GM18870 (cell line): ENCODE data around the gene NCOA4.
"Not testable (repeated sequence)": the region's sequence is repeated elsewhere in the genome, so short reads cannot be mapped to it uniquely, and the experiment has no call there.

Experiments
- ATAC-seq: cut with Tn5 transposase; IDR thresholded peaks from one replicate; pipeline ENCODE4 v1.9.1; 2021; ENCODE audit warnings: moderate library complexity; ENCODE audit not compliant: unreplicated experiment

NCOA4 gene

DNA sequence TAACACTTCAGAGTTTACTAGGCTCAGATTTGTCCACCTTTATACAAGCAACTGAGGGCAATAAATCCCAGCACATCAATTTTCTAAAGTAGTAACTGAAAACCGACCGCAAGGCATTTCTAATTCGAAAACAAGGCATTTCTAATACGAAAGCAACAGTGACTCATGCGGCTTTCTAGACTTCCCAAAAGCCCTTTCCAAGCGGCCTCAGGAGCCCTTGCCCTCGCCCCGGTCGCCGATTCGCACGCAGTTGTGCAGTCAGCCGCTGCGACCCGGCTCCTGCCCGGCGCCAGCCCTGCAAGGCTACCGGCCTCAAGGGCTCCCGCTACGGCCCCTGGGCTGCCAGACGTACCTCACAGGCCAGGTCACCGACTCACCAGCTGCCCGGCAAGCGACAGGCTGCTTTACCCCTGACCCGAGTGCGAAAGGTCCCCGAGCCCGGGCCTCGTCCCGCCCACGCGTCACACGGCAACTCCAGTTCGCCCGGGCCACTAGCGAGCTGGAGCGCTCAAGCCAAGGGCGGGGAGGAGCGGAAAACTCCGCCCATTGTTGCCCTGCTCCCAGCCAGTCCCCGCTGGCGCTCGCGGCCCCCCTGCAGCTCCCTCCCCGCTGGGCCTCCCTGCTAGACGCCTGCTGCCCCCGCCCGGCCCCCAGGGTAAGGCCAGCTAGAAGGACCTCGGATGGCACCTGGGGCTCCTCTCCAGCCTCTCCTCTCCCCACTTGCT is 7.3 kb downstream of the NCOA4 start:
- ATAC-seq = peak; percentile 64

DNA sequence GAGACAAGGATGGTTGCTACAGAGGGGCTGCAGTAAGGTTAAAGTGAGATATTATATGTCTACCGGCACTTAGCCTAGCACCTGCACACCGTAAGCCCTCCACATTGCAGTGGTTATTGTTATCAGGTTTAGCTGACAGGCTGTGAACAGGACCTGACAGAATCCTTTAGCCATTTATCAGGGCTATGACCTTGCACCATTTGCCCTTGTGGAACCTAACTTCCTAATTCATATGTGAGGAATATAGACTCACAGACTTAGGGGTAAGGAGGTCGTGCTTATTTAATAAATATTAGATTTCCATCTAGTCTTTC is 10.1 kb downstream of the NCOA4 start:
- no peak for ATAC-seq

DNA sequence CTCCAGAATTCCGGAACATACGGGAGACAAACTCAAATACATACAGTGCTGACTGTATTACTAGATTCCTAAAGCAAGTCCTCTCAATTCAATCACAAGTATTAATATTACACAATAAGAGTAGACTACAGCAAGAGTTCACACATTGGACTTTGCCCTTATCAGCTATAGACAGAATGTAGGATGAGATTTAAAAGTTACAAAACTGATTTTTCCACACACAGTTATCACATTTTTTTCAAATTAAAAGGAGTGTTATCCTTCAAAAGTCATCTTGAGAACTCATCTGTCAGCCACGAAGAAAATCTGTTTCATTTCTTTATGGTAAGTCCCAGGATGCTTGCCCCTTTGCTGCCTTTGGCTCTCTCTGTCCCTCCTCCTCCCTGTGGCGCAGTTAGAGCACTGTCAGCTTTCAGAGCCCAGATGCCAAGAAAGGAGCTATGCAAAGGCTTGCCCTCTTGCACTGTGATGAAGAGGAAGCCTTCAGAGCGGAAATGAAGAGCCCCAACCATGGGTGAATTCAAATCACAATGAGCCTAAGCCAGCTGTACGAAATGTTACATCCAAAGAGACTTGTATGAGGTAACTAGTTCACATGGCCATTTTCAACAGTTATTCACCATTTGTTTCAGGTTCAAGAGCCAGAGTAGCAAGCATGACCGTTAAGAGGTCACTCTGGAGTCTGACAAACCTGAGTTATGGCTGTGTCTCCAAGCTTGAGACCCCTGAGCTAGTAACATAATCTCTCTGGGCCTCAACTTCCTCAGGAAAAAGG is 10.7 kb downstream of the NCOA4 start:
- ATAC-seq = peak; percentile 31

DNA sequence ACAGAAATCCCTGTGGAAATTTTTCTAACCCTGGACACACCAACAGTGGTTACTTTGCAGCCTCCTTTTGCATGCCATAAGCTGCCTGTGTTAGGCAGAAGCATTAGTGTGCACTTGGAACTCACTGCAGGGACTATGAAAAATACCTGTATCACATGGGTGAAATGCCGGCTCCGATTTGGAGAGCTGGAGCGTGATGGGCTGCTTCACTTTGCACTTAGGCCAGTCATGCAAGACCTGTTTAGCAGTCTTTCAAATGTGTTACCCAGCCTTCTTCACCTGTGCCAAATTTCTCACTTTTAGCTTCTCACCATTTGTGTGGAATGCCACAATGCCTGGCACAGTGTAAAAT is 11.3 kb downstream of the NCOA4 start:
- no peak for ATAC-seq

DNA sequence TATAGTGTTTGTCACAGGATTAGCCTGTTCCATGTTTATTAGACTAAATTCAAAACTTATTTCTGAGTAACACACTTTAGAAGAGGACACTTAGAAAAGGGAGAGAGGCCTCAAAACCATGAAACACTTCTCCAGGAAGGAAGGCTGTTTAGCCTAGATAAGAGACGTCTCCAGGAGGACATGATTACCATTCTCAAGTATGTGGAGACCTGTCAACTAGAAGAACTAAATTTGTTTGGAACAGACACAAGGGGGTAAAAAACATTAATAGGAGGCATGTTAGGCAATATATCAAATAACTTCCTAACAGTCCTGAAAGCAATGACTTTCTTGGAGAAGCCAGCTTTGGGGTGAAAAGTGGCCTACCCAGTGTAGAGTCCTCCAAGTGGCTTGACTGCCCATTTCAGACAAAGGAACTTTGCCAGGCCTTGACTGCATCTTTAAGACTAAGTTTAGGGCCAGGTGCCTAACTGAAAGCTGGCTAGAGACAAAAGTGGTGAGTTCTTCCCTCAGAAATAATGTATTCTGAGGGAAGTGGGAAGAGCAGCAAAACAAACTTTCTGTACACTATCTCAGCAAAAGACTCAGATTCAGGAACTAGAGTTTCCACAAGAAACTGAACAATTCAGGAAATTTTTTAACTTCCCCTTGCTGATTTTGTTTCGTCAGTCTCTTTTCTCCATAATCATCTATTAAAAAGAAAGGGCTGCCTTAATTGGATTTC is 11.8 kb downstream of the NCOA4 start:
- no peak for ATAC-seq

DNA sequence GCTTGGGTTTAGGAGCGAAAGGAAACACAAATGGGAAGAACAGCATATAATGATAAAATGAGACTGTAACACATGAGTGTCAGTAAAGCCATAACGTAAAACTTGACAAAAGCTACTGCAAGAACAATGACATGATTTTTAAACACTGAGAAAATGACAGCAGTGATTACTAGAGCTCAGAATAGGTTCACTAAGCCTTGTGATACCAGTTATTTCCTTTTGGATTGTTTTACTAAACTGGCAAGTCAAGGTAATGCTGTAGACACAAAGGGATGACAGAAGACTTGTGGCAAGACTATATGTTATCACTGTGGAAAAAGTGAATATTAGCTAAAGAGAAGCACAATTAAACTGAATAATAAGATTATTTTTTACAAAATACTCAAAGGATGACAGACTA is 12.7 kb downstream of the NCOA4 start:
- ATAC-seq = no peak

DNA sequence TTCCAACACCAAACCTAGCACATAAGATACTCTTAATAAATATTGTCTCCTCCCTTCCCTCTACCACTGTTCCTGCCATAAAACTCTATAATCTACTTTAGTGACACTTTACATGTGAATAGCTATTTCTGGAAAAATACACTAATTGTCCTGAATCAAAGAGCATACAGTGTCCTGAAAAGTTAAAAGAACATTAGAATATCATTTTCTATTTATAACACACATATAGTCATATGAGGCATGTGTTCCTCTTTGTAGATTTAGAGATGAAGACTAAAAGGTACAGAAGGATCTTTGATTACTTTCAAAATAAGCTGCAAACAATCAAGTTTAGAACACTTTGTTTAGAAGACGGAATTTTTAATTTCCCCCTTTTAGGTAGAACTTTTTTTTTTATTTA is 13.6 kb downstream of the NCOA4 start:
- no peak for ATAC-seq

DNA sequence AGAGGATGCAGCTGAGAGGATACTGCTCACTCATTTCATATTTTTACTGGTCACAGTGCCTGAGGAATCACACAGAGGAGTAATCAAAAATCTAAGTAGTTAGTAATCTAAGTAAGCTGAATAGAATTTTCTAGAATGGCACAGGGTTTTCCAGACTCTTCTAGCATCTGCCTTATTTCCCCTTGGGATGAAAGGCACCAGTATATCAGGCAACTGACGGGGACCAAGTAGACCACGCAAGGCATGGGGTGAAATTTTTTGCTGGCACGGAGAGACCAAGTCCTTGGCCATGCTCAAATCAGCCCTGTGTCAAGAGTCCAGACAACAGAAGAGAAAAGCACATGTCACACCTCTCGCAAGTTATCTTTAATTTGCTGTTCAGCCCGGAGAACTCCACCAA is 14.2 kb downstream of the NCOA4 start:
- no peak for ATAC-seq

DNA sequence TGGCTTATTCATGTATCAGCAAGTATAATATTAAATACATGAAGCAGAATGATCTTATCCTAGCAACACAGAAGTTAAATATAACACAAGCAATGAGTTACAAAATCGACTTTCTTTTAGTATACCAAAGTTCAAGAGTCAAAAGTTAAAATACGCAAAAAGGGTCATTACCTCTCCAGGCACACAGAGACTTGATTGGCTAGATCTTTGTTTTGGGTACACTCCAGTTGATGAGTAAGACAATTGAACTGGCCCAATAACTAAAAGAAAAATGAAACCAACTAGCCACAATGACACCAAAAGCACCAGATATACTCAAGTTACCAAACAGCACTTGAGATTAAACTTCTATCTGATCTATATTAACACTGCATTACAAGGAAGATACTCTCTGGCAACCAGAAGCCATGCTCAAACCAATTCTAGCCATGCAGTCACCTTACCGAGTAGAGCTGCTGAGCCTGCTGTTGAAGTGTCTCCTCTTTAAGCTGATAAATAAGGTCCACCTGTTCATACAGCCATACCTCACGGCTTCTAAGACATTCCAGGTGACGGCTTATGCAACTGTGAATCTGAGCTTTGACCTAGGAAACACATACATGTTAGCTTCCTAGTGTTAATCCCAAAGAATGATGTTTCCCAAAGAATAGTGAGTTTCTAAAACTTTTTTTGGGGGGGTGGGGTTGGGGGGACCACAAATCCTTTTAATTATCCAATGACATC is 15.6 kb downstream of the NCOA4 start:
- no peak for ATAC-seq

DNA sequence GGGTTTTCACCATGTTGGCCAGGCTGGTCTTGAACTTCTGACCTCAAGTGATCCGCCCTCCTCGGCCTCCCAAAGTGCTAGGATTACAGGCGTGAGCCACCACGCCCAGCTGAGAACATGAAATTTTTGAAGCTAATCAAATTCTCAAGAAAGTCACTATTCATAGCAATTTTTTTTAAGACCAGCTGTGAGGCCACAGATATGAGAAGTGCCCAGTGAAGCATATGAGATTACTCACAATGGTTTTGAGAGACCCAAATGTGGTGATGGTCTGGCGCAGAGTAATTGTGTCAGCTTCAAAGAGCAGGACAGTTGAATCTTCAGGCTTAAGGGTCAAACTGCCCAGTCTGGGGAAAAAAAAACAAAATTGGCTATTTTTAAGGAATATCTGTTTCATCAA is 16.2 kb downstream of the NCOA4 start:
- no peak for ATAC-seq

DNA sequence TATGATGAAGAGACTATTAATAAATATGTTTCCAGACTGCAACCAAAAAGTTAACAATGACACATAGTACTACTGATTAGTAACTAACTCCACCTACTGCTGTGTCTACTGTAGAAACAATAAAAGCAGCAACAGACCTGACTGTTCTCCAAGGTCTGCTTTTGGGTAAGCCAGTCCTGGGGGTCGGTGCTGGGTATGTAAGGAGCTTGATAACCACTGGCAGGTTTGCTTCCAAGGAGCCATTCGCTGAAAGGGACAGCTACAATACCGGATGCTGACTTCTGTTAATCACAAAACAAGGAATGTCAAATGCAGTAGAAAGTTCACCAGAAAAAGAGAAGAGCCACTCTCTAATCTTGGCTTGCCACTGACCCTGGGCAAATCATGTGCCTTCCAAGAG is 17.7 kb downstream of the NCOA4 start:
- ATAC-seq = no peak

DNA sequence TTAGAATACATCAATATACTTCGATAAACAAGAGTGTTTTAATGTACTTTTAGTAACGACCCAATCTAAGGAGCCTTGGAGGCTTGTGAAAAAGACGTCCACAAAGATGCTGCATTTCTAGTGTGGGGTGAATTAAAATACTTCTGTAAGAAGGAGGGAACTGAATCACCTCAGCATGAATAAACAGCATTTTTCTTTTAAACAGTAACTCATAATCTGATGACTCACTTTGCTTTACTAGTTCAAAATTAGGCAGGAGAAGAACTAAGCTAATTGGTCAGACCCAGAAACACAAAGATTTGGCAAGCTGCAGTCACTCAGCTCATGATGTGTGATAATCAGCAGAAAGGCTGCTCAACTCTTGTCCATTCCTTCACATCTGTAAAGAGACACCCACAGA is 24.2 kb downstream of the NCOA4 start:
- ATAC-seq = no peak

DNA sequence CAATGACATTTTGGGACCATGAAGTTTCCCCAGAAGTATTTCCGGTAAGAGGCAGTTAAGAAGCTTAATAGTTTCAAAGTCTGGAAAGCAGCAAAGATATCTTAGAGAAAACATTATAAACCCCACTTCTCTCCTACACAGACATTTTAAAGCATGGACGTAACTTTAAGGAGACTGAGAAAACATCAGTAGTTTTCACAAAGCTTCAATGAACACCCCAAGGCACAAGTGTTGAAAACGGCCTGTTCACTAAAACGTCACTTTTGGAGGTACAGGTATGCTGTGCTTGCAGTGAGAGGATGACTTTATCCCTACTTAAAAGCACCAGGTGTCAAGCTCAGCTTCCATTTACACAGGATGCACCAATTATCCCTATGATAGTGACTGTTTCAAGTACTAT is 25.0 kb downstream of the NCOA4 start:
- ATAC-seq = no peak

DNA sequence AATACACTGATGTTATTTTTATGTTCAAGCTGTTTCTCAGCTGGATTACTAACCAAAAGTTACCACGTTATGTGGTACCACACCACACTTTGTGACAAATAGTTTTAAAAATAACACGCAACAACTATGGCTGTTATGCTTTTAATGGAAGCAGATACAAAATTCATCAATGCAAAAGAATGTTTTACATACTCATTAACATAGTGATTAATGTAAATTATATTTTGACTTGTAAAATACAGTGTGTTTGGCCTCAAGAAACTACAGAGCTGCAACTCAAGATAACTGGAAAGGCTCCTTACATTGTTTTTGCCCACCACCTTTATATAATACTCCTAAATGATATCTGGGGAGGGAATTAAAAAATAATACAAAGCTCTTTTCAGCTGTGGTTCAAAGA is 25.5 kb downstream of the NCOA4 start:
- no peak for ATAC-seq

DNA sequence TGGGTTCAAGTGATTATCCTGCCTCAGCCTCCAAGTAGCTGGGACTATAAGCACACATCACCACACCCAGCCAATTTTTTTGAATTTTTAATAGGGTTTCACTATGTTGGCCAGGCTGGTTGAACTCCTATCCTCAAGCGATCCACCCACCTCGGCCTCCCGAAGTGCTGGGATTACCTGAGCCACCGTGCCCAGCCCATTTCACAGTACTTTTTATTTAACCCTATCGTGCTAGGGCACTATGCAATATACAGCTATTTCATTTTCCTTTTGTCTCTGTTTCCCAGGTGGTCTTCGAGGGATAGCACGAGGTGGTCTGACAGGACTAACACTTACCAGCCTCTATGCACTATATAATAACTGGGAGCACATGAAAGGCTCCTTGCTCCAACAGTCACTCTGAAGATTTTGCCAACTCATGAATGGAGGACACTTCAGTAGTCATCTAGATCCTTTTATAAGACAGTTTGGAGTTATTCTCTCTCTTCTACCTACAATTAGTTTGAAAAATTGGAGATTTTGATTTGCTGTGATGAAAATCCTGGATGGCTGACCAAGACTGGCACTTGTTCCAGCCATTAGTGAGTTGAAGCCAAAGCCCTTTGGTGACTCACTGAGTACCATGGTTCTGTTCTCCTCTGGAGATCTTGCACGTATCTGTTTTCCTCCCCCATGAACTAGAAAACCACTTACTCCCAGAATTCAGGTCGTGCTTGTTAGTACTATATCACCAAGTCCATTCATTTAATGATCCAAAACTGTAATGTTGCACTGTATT is 27.3 kb downstream of the NCOA4 start:
- no peak for ATAC-seq

DNA sequence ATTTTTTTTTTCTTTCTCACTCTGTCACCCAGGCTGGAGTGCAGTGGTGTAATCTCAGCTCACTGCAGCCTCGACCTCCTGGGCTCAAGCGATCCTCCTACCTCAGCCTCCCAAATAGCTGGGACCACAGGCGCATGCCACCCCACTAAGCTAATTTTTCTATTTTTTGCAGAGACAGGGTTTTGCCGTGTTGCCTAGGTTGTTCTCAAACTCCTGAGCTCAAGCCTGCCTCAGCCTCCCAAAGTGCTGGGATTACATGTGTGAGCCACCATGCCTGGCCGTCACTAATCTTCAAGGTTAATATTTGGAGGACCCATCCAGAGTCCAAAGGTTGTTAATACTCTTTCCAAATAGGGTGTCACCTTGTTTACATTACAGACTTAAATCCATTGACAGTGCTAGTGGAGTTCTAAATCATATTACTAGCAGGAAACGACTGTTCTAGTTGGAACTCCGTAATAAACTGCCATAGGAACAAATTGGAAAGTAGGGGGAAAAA is 28.2 kb downstream of the NCOA4 start:
- ATAC-seq = not testable (repeated sequence)

DNA sequence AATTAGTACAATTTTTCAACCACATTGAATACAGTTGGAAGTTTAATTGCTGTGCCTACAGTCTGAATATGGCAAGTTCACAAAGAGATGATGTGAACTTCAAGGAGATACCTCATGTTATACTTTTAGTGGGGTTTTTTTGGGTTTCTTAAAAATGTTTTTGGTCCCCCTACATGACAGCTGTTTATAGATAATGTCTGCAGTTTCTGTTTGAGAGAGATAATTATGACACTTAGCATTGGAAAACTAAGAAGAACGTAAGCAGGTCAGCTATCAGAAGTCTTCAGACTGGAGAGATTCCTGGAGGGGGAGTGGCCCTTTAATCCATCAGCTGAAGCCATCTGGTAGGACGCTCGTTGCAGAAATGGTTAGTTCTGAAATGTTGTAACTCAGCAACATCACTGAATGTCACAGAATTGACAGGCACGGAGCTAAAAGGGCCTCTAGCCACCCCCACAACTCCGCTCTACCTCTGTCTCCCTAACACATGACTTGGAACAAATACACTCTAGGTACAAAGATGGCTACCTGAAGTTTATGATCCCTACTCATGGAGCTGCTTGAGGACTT is 29.2 kb downstream of the NCOA4 start:
- no peak for ATAC-seq

DNA sequence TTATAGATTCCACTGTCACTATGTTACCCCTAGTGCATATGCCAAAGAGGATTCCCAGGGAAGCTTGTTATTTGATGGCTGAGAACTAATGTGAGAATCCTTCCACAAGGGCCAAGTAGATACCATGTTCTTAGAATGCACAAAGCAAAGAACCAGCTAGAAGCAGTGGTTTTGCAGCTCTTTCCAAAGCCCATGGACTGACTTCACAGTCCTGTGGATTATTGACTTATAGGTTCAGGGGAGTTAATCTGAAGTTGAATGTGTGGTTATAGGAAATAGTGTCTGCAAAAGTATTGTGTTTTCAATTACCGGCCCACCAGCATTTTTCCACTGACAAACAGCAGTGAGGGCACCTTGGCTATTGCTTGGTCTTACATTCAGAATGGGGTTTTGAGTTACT is 29.9 kb downstream of the NCOA4 start:
- ATAC-seq = no peak

DNA sequence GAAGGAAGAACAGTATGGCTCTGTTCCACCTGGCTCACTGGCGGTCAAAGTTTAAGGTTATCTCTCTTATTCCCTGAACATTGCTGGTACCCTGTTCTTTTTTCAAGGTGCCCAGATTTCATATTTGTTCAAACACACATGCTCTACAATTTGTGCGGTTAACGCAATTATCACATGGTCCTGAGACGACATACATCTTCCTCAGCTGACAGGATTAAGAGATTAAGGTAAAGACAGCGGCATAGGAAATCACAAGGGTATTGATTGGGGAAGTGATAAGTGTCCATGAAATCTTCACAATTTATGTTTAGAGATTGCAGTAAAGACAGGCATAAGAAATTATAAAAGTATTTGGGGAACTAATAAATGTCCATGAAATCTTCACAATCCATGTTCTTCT is 30.5 kb downstream of the NCOA4 start:
- not testable (repeated sequence) for ATAC-seq
